ES-I3 (cell line): Measurements from ENCODE around the gene CSNK1G1.
A peak's percentile ranks its signal among the peaks of the same experiment; 100 is the strongest.
"Not testable (repeated sequence)": the region's sequence is repeated elsewhere in the genome, so short reads cannot be mapped to it uniquely, and the experiment has no call there.

Experiments used
- H3K36me3 ChIP-seq: 2 replicates; pipeline ENCODE4 v1.6.1; 2013; ENCODE audit warnings: mild to moderate bottlenecking, low read length, control low read depth, moderate library complexity; ENCODE audit not compliant: insufficient read depth
- H3K4me1 ChIP-seq: 2 replicates; pipeline ENCODE4 v1.6.1; 2013; ENCODE audit warnings: mild to moderate bottlenecking, control low read depth, low read length; ENCODE audit not compliant: insufficient read depth
- H3K9ac ChIP-seq: 2 replicates; pipeline ENCODE4 v1.6.1; 2013; ENCODE audit warnings: low read depth, mild to moderate bottlenecking, low read length, moderate library complexity
- H3K9me3 ChIP-seq: 2 replicates; pipeline ENCODE4 v1.6.1; 2013; ENCODE audit warnings: mild to moderate bottlenecking, low read length, moderate library complexity; ENCODE audit not compliant: control insufficient read depth, insufficient read depth

CSNK1G1 gene

DNA sequence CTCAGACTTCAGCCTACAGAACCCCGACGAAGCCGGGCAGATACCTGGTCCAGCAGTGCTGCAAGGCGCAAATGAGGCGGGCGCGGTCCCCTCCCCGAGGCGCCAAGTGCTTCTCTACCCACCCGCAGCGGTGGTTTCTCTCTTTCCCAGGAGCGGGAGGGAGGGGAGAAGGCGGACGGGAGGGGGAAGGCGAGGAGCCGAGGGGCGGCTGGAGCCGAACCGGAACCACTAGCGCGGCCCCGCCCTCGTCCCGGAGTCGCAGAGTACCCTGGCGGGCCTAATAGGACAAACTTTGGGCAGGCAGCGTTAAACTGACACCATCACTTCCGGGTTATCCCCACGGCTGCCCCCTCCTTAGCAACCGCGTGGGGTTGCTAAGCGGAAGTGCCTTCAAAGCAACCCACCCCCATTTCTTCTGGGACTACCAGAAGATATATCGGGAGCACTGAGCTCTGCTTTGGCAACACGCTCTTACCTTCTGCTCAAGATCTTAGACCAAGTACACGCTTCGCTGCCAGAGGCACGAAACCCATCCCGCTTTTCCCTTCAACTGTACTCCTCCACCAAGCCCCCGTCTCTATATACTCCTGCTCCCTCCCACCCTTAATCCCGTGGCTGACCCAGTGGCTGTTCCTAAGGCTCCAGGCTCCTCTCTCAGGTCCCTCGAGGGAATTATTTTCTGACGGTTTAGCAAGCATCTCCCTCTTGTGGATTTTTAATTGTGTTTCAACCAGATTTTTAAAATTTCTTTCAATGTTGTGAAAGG lies at the start of gene CSNK1G1:
Gene CSNK1G1 (minus strand): TSS at position 230 of the 766 bp plus-strand sequence. CDS start 55,674 bp downstream, outside the sequence.
- H3K9me3 ChIP-seq: no peaks in the 10 kb centered on the region
- no peaks in the 10 kb centered on the region for H3K36me3 ChIP-seq
- H3K9ac ChIP-seq: peak within 1 kb of the TSS; percentile 93
- 0 out of 2 replicates have a peak, but pooled peaks cover 5% of the 10 kb centered on the region for H3K4me1 ChIP-seq

DNA sequence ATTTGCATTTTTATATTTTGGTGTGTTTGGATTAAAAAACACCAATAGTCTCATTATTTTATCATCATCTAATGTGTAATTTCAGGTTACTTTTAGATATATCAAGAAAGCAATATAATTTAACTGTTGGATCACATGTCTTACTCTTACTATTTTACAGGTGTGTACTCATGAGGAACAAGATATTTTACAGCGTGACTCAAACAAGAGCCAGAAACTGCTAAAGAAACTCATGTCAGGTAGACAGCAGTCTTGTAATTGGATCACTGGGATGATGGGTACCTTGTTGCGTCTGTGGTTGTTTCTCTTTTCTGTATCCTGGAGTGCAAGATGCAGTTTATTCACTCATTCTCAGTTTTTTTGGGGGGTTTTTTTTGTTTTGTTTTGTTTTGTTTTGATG lies 44.6 kb upstream of the CSNK1G1 start:
- Histone ChIP-seq H3K36me3 (peaks cover 9% of the 10 kb centered on the region), H3K9ac (no peak overlapping the region), H3K9me3 (no peaks in the 10 kb centered on the region), H3K4me1 (no peaks in the 10 kb centered on the region)

DNA sequence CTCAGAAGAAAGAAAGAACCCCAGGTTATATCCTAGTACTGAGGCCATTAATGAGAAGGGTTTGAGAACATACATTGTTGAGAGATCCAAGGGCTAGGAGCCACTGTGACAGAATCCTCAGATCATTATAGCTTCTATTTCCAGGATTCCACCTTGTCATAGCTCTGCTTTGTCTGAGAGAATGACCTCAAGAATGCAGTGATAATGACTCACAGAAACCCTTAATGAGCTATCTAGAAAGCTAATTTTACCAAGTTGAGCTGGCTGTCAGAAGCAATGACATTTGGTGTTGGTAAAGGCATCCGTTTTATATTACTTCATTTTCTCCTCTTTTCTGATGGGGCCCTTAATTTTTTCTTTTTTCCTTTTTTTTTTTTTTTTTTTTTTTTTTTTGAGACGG lies 42.6 kb upstream of the CSNK1G1 start:
- Histone ChIP-seq H3K36me3 (peaks cover 9% of the 10 kb centered on the region), H3K9ac (no peak overlapping the region), H3K9me3 (no peaks in the 10 kb centered on the region), H3K4me1 (no peaks in the 10 kb centered on the region)

DNA sequence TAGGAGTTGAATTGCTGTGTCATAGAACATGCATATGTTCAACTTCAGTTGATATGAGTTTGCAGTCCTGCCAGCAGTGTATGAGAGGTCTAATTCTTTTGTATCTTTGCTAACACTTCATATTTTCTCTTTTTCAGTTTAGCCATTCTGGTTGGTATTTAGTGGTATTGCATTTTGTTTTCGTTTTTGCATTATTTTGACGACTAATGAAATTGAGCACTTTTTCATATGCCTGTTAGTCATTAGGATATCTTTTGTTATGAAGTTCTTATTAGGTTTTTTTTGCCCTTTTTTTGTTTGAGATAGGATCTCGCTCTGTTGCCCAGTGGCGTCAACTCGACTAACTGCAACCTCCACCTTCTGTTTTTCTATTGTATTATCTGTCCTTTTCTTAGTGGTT lies 40.8 kb upstream of the CSNK1G1 start:
- Histone ChIP-seq H3K36me3 (peaks cover 9% of the 10 kb centered on the region), H3K4me1 (no peaks in the 10 kb centered on the region), H3K9ac (no peak overlapping the region), H3K9me3 (no peaks in the 10 kb centered on the region)

DNA sequence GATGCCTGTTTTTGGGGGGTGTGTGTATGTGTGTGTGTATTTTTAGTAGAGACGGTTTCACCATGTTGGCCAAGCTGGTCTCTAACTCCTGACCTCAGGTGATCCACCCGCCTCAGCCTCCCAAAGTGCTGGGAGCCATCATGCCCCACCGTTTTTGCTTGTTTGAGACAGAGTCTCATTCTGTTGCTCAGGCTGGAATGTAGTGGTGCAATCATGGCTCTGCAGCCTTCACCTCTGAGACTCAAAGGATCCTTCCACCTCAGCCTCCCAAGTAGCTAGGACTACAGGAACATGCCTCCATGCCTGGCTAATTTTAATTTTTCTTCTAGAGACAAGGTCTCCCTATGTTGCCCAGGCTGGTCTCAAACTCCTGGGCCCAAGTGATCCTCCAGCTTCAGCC lies 36.5 kb upstream of the CSNK1G1 start:
- not testable (repeated sequence) for H3K4me1 ChIP-seq, H3K36me3 ChIP-seq, H3K9me3 ChIP-seq, H3K9ac ChIP-seq

DNA sequence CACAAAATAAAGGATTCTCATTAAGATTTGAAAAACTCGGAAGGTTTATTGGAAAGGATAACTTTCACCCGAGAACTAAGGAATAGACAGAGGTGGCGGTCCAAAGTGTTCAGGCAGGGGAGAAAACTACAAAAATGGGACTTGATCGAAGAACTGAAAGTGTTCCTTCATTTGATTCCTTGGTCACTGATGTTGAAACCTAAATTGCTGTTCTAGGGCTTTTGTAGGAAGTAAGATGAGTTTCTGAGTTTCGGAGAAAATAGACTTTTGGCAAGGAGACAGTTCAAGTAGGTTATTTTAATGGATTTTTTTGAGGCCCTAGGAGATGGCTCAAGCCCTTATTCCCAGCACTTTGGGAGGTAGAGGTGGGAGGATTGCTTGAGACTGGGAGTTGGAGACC lies 33.1 kb upstream of the CSNK1G1 start:
- H3K36me3 ChIP-seq: no peaks in the 10 kb centered on the region
- no peak overlapping the region for H3K9ac ChIP-seq
- H3K9me3 ChIP-seq: no peaks in the 10 kb centered on the region
- no peaks in the 10 kb centered on the region for H3K4me1 ChIP-seq

DNA sequence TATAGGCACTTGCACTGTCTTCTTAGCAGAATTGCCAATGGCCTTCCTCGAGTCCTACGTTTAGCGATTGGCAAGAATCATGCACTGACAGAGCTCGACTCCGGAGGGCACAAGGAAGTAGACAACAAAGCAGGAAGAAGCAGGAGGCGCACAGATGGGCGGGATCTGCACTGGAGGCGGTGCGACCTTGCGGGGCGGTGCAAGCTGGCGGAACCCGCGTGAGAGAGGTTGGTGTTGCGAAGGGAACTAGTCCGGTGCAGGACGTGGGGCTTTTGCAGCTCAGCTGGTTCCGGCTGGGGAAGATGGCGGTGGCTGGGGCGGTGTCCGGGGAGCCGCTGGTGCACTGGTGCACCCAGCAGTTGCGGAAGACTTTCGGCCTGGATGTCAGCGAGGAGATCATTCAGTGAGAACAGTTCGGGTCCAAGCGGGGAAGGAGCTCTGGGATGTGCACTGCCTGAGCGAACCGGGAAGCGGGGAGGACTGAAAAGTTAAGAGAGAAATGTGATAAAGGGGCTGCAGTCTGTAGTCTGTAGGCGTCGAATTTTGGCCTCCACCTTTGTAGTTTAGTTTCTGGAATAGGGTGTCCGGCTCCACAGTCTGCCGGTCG lies 31.7 kb upstream of the CSNK1G1 start, which contains the start of gene TRIP4:
Gene TRIP4 (plus strand): TSS at position 275 of the 607 bp plus-strand sequence. CDS start 28 bp downstream, at position 303.
- peak within 1 kb of the TSS; percentile 77 for H3K9ac ChIP-seq
- no peaks in the 10 kb centered on the region for H3K9me3 ChIP-seq
- H3K36me3 ChIP-seq: no peaks in the 10 kb centered on the region
- no peaks in the 10 kb centered on the region for H3K4me1 ChIP-seq

DNA sequence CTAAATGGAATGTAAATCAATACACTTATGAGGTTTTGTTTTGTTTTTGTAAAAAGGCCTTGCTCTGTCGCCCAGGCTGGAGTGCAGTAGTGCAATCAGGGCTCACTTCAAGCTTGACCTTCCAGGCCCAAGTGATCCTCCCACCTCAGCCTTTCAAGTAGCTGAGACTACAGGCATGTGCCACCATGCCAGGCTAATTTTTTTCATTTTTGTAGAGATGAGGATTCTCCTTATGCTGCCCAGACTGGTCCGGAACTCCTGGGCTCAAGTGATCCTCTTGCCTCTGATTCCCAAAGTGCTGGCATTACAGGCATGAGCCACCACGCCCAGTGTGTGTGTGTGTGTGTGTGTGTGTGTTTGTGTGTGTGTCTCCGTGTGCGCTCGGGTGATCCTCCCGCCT lies 30.3 kb upstream of the CSNK1G1 start:
- no peaks in the 10 kb centered on the region for H3K9me3 ChIP-seq
- no peaks in the 10 kb centered on the region for H3K4me1 ChIP-seq

DNA sequence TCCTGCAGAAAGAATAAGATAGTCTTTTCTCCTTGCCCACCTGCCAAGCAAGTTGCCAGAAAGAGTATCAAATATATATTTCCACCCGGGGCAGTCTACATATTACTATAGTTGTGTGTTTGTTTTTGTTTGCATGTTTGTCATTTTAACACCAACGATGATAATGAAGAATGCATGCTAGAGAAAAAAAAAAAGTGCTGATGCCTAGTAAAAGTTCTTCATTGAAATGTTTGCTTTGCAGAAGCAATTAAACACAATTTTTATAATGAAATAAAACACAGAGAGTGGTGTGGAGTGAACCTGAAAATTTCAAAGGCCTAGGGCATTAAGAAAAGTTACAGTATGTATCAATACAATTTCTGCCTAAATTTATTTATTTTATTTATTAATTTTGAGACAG lies 27.8 kb upstream of the CSNK1G1 start:
- no peak overlapping the region for H3K9ac ChIP-seq
- no peaks in the 10 kb centered on the region for H3K9me3 ChIP-seq
- no peaks in the 10 kb centered on the region for H3K4me1 ChIP-seq
- H3K36me3 ChIP-seq: no peaks in the 10 kb centered on the region

More for the DNA sequence above, 30.3 kb upstream of the CSNK1G1 start:
- H3K36me3 ChIP-seq: no peaks in the 10 kb centered on the region
- no peak overlapping the region for H3K9ac ChIP-seq

DNA sequence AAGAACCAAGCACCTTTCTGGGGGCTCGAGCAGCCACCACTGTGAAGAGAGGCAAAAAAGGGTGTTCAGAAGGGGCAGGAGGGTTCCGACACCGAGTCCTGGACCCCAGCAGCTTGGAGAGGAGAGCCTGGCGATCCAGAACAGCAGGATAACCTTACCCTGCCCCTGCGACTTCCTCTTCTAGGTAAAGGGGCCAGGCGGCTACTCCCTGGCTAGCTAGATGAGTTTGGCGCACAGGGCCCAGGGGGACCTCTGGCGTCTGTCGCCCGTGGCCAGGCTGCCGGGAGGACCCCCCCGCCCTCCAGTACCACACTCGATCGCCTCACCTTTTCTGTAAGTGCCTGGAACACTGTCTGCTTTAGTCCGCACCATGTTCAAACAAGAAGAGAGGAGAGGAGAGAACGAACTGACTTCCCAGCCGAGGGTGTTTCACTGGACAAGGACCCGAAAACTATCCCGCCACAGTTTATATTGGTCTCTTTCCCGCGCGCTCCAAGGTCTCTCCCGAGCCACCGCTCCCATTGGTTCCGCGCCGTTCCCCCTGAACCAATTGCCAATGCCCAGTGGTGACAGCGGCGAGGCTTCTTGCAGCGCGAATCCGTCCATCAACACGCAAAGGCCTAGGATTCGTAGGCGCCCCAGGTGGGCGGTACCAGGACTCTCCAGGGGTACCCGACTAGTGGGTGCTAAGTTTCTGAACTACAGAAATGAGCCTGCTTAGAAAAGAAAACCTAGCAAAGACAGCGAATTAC lies 25.2 kb upstream of the CSNK1G1 start, which contains the start of gene PCLAF:
Gene PCLAF (minus strand): TSS at position 442 of the 752 bp plus-strand sequence. CDS start 70 bp downstream, at position 372.
- H3K36me3 ChIP-seq: peaks cover 3% of the 10 kb centered on the region; the same call in 1 of the 2 replicates
- H3K9me3 ChIP-seq: no peaks in the 10 kb centered on the region
- H3K9ac ChIP-seq: peak within 1 kb of the TSS; percentile 85
- no peaks in the 10 kb centered on the region for H3K4me1 ChIP-seq

DNA sequence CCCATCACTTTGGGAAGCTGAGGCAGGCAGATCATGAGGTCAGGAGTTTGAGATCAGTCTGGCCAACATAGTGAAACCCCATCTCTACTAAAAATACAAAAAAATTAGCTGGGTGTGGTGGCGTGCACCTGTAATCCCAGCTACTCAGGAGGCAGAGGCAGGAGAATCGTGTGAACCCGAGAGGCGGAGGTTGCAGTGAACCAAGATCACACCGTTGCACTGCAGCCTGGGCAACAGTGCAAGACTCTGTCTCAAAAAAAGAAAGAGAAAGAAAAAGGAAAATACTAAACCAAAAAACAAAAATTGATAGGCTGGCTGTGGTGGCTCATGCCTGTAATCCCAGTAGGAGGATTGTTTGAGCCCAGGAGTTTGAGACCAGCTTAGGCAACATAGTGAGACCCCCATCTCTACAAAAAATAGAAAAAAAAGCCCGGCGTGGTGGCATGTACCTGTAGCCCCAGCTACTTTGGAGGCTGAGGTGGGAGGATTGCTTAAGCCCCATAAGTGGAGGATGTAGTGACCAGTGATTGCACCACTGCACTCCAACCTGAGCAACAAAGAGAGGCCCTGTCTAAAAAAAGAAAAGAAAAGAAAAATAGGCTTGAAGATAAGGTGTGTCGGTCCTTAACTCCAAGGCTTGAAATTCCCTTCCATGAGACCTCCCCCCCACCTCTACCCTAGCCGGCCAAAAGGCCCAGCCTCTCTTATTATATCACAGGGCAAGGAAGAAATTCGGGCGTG lies 24.3 kb upstream of the CSNK1G1 start:
- peak overlapping the region; percentile 85 for H3K9ac ChIP-seq
- H3K9me3 ChIP-seq, H3K36me3 ChIP-seq, H3K4me1 ChIP-seq: not testable (repeated sequence)

DNA sequence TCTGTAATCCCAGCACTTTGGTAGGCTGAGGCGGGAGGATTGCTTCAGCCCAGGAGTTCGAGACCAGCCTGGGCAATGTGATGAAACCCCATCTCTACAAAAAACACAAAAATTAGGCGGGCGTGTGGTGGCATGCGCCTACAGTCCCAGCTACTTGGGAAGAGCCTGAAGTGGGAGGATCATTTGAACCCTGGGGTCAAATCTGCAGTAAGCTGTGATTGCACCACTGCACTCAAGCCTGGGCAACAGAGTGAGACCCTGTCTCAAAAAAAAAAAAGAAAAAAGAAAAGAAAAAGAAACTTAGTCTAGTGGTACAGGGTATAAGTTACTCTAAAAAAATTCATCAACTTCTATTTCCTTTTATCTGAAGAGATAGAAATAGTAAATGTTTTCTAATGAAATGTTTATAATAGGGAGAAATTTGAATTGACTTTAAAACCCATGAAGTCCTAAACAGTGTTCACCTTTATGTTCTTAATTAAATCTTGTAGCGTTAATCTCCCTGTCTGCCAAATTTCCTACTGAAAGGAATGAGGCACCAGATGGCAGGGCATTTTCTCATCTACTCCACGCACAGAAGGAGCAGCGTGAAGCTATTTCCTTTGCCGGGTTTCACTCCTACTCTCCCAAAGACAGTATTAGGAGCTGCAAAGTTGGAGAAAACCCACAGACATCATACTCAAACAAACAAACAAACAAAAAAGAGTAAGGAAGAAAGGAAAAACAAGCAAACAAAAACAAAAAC lies 23.4 kb upstream of the CSNK1G1 start:
- H3K4me1 ChIP-seq: no peaks in the 10 kb centered on the region

DNA sequence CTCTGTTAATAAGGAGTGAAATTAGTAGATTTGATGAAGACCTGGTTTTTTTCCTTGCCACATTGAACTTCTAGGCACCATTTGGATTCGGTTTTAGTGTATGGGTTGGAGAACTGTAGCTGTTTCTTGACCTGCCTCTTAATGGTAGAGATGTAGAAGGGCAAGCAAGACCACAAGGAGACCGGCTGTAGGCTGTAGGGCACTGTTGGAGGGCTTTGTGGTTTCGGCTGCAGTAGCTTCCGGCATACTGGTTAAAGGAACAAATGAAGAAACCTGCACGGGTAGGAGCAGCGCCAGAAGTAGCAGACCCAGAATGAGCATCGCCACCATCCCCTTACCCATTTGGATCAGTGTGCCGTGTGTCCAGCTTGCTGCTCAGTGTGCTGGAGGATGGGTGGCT lies 17.4 kb upstream of the CSNK1G1 start:
- Histone ChIP-seq H3K4me1 (no peaks in the 10 kb centered on the region), H3K9ac (no peak overlapping the region), H3K9me3 (no peaks in the 10 kb centered on the region), H3K36me3 (peaks cover 6% of the 10 kb centered on the region; the same call in 1 of the 2 replicates)

More for the DNA sequence above, 23.4 kb upstream of the CSNK1G1 start:
- Histone ChIP-seq H3K9me3 (no peaks in the 10 kb centered on the region), H3K36me3 (peaks cover 6% of the 10 kb centered on the region; the same call in 1 of the 2 replicates), H3K9ac (no peak overlapping the region)
